Mucosa of descending colon (tissue), 3 donors: ENCODE measurements around the gene MYBPC2. TPM values are rescaled to one million over a fixed set of nuclear protein-coding genes. Genes with fewer than 3 reads are reported as not detected.

Source experiments
- ATAC-seq: fragments of 200-7000 bp; cut with Tn5 transposase; one replicate; pipeline ENCODE4 v1.9.1; 2020; ENCODE audit warnings: mild to moderate bottlenecking, moderate library complexity
- DNase-seq, 3 donors: peaks; one replicate each; pipeline ENCODE4 v3.0.0-alpha.2; 2020
- H3K36me3 ChIP-seq: fragments of 200-600 bp; one replicate; pipeline ENCODE4 v1.8.0; 2021; ENCODE audit warnings: low read depth, mild to moderate bottlenecking
- H3K4me1 ChIP-seq: fragments of 200-600 bp; one replicate; pipeline ENCODE4 v1.8.0; 2021; ENCODE audit warnings: low read depth, mild to moderate bottlenecking
- H3K4me3 ChIP-seq: fragments of 200-600 bp; one replicate; pipeline ENCODE4 v1.8.0; 2021; ENCODE audit warnings: mild to moderate bottlenecking
- H3K9me3 ChIP-seq: fragments of 200-600 bp; one replicate; pipeline ENCODE4 v1.8.0; 2021; ENCODE audit warnings: mild to moderate bottlenecking
- CTCF ChIP-seq: fragments of 200-600 bp; IDR thresholded peaks from one replicate; pipeline ENCODE4 v1.8.0; 2022; ENCODE audit warnings: antibody characterized with exemption, mild to moderate bottlenecking
- intact Hi-C, 2 donors: fragments of 100-400 bp; cut with DNase I in 1 of 2; cut with micrococcal nuclease in 1 of 2; formaldehyde crosslinking; loops; one replicate each; pipeline versions ENCODE4 v1.11.0 to v1.11.1; 2022; cut with DNase I, micrococcal nuclease
- total RNA-seq, 3 donors: library from RNA; stranded (reverse); fragmentation: NEBNext Ultra II Directional in 2 of 3; extraction: Animal tissue kit (Norgen Biotek cat#: 25700) in 2 of 3; gene quantifications; one replicate each; pipeline versions ENCODE4 v1.2.1 to v1.2.4, GENCODE V29; 2021 to 2023
- donor health status: DM: no; HTN: no; CAD: no; lungs with moderate emphysema.
- donor health status: DM: no; HTN: no; CAD: no.
- donor health status: DM: no; HTN: yes; CAD: no.

Gene MYBPC2
- total RNA-seq, 3 donors from 2014 or later: 0.10 to 0.14 TPM; not detected in 1

GRCh38 chr19:50475736-50476223, 43.1 kb downstream of the MYBPC2 start:
- Histone ChIP-seq H3K4me3 (no peak overlapping the region), H3K9me3 (no peaks in the 10 kb centered on the region), H3K4me1 (peaks cover 10% of the 10 kb centered on the region), H3K36me3 (no peaks in the 10 kb centered on the region)
- TF ChIP-seq CTCF: no peak
- intact Hi-C loops: no loop called here
- ATAC-seq (no peak), DNase-seq (no peak)

- ATAC-seq: peak; percentile 97
- no peak for TF ChIP-seq CTCF
- DNase-seq: peak; percentile 92 to 95 (median 94)
- no peaks in the 10 kb centered on the region for H3K9me3 ChIP-seq
- H3K36me3 ChIP-seq: no peaks in the 10 kb centered on the region
- H3K4me3 ChIP-seq: peak within 1 kb of the TSS; percentile 90
- H3K4me1 ChIP-seq: peaks cover 10% of the 10 kb centered on the region
- intact Hi-C loops: no loop called here
These were observed 43.7 kb downstream of the MYBPC2 start, which contains the start of the genes EMC10 and GARIN5A for GRCh38 chr19:50476224-50476906. Gene EMC10 (plus strand): TSS chr19:50476507. CDS start chr19:50476545, 38 bp downstream. Gene GARIN5A (minus strand): TSS chr19:50476848. CDS start chr19:50476388, 460 bp downstream.

GRCh38 chr19:50476907-50477238, 44.2 kb downstream of the MYBPC2 start:
- ATAC-seq (no peak), DNase-seq (peak in 1 of 3 donors; percentile 95)
- Histone ChIP-seq H3K36me3 (no peaks in the 10 kb centered on the region), H3K9me3 (no peaks in the 10 kb centered on the region), H3K4me1 (peaks cover 10% of the 10 kb centered on the region), H3K4me3 (peak overlapping the region; percentile 90)
- TF ChIP-seq CTCF: no peak
- intact Hi-C loops: no loop called here

GRCh38 chr19:50477751-50478515, 45.2 kb downstream of the MYBPC2 start:
- peaks cover 10% of the 10 kb centered on the region for H3K4me1 ChIP-seq
- H3K36me3 ChIP-seq: no peaks in the 10 kb centered on the region
- H3K9me3 ChIP-seq: no peaks in the 10 kb centered on the region
- no peak for TF ChIP-seq CTCF
- DNase-seq: no peak
- H3K4me3 ChIP-seq: no peak overlapping the region
- intact Hi-C loops: no loop called here
- no peak for ATAC-seq

GRCh38 chr19:50478901-50479715, 46.4 kb downstream of the MYBPC2 start:
- H3K4me3 ChIP-seq: no peak overlapping the region
- peaks cover 10% of the 10 kb centered on the region for H3K4me1 ChIP-seq
- intact Hi-C loops: no loop called here
- H3K36me3 ChIP-seq: no peaks in the 10 kb centered on the region
- no peak for DNase-seq
- H3K9me3 ChIP-seq: no peaks in the 10 kb centered on the region
- TF ChIP-seq CTCF: no peak
- no peak for ATAC-seq
